GM12878 (cell line): ENCODE data around the gene STAMBPL1. TPM values are rescaled to one million over a fixed set of nuclear protein-coding genes. Genes with fewer than 3 reads are reported as not detected.
A peak's percentile ranks its signal among the peaks of the same experiment; 100 is the strongest.

Experiments used
- ATAC-seq: fragments of 200-7000 bp; cut with Tn5 transposase; 3 replicates; pipeline ENCODE4 v1.9.1; 2020; ENCODE audit warnings: mild to moderate bottlenecking, moderate library complexity
- BruUV-seq: library from RNA; stranded (reverse); fragments of 400-500 nt; replicated peaks from 2 replicates; lab custom pipeline; 2021; lab: Mats Ljungman, UMichigan
- CTCF ChIA-PET: fragments of 300-600 bp; sonication (Branson Sonifier 250); formaldehyde crosslinking; extraction: SDS; loops from one replicate; lab custom pipeline; 2021; ENCODE audit warnings: inconsistent platforms; lab: Yijun Ruan, JAX
- POLR2A ChIA-PET: fragments of 350-600 bp; formaldehyde crosslinking; extraction: SDS; loops from one replicate; lab custom pipeline; 2021; ENCODE audit warnings: inconsistent platforms; lab: Charles Lee
- RAD21 ChIA-PET: fragments of 300-600 bp; sonication (Branson Sonifier 250); formaldehyde crosslinking; loops from one replicate; lab custom pipeline; 2023; ENCODE audit warnings: antibody characterized with exemption; ENCODE audit not compliant: unreplicated experiment; lab: Charles Lee
- SMC1A ChIA-PET: fragments of 300-600 bp; sonication (Branson Sonifier 250); formaldehyde crosslinking; loops from one replicate; lab custom pipeline; 2023; ENCODE audit not compliant: unreplicated experiment, uncharacterized antibody; lab: Charles Lee
- DNase-seq: peaks from one replicate; pipeline ENCODE4 v3.0.0-alpha.2; 2011; ENCODE audit warnings: low read depth, low spot score
- FAIRE-seq: peaks from 3 replicates; lab custom pipeline; 2011; peaks lifted over from hg19 to GRCh38; lab: Jason Lieb, UNC
- H2AFZ ChIP-seq: 2 replicates; pipeline ENCODE4 v1.6.0; 2011; ENCODE audit warnings: low read depth, low read length, control low read depth; ENCODE audit not compliant: control insufficient read depth
- H3K27ac ChIP-seq: 2 replicates; pipeline ENCODE4 v1.5.1; 2011; ENCODE audit warnings: control low read depth; ENCODE audit not compliant: control insufficient read depth, insufficient read depth
- H3K27me3 ChIP-seq, 2 experiments: replicated peaks in 1 of 2; 2 replicates each; pipeline versions ENCODE4 v1.6.0 to v1.6.1; 2011; ENCODE audit warnings: low read length in 1 of 2; ENCODE audit not compliant: control insufficient read depth in 2 of 2, insufficient read depth in 2 of 2
- H3K36me3 ChIP-seq, 2 experiments: 2 replicates each; pipeline ENCODE4 v1.5.1; 2011; ENCODE audit warnings: low read length in 1 of 2; ENCODE audit not compliant: control insufficient read depth in 2 of 2, insufficient read depth in 2 of 2
- H3K4me1 ChIP-seq: 2 replicates; pipeline ENCODE4 v1.6.1; 2011; ENCODE audit warnings: mild to moderate bottlenecking, low read length, moderate library complexity, mixed read lengths; ENCODE audit not compliant: control insufficient read depth, insufficient read depth
- H3K4me2 ChIP-seq: 2 replicates; pipeline ENCODE4 v1.6.0; 2011; ENCODE audit warnings: control low read depth; ENCODE audit not compliant: control insufficient read depth, insufficient read depth
- H3K4me3 ChIP-seq: fragments of 200-600 bp; sonication (generic); 2 replicates; pipeline ENCODE4 v1.5.1; 2016
- H3K79me2 ChIP-seq: 2 replicates; pipeline ENCODE4 v1.6.0; 2011; ENCODE audit warnings: low read length; ENCODE audit not compliant: control insufficient read depth, insufficient read depth
- H3K9ac ChIP-seq: 2 replicates; pipeline ENCODE4 v1.8.0; 2011; ENCODE audit warnings: low read length, control low read depth, mixed read lengths; ENCODE audit not compliant: control insufficient read depth, insufficient read depth
- H3K9me3 ChIP-seq: replicated peaks from 3 replicates; pipeline ENCODE4 v1.5.1; 2011; ENCODE audit warnings: mild to moderate bottlenecking, low read length; ENCODE audit not compliant: control insufficient read depth, insufficient read depth
- H4K20me1 ChIP-seq: 2 replicates; pipeline ENCODE4 v1.6.0; 2011; ENCODE audit not compliant: control insufficient read depth, insufficient read depth
- FOS ChIP-seq: IDR thresholded peaks from 3 replicates; pipeline ENCODE4 v1.6.1; 2011; ENCODE audit warnings: borderline replicate concordance; ENCODE audit not compliant: insufficient read length; ENCODE audit errors: extremely low read depth
- IKZF2 ChIP-seq, 2 experiments: fragments of 450-650 bp; IDR thresholded peaks; 2 replicates each; pipeline ENCODE4 v1.6.1; 2017; ENCODE audit warnings: mild to moderate bottlenecking in 2 of 2, moderate library complexity in 2 of 2
- KAT2A ChIP-seq: conservative IDR thresholded peaks from 2 replicates; pipeline ENCODE4 v1.6.1; 2011; ENCODE audit warnings: low read depth, low read length; ENCODE audit not compliant: control insufficient read depth
- KDM1A ChIP-seq: fragments of 200-600 bp; sonication (generic); IDR thresholded peaks from 2 replicates; pipeline ENCODE4 v1.6.1; 2016; ENCODE audit warnings: borderline replicate concordance
- LARP7 ChIP-seq: fragments of 450-650 bp; IDR thresholded peaks from 2 replicates; pipeline ENCODE4 v1.6.1; 2017; ENCODE audit warnings: mild to moderate bottlenecking
- MTA3 ChIP-seq: IDR thresholded peaks from 2 replicates; pipeline ENCODE4 v1.6.1; 2012; ENCODE audit warnings: low read length, inconsistent platforms, borderline replicate concordance
- SPI1 ChIP-seq: IDR thresholded peaks from 2 replicates; pipeline ENCODE4 v1.6.1; 2011; ENCODE audit warnings: low read depth, mild to moderate bottlenecking, low read length, moderate library complexity, borderline replicate concordance; ENCODE audit not compliant: insufficient read depth
- STAT1 ChIP-seq: fragments of 450-650 bp; conservative IDR thresholded peaks from 2 replicates; pipeline ENCODE4 v1.6.1; 2014; ENCODE audit warnings: antibody characterized with exemption, mild to moderate bottlenecking
- ZNF384 ChIP-seq: IDR thresholded peaks from 2 replicates; pipeline ENCODE4 v1.6.1; 2012; ENCODE audit warnings: low read depth, mild to moderate bottlenecking, low read length, improper control_type of control experiment, borderline replicate concordance
- WGBS: methylation state at CpG from one replicate; pipeline ENCODE4 v1.1.6; 2016; ENCODE audit warnings: low lambda C conversion rate; ENCODE audit not compliant: insufficient replicate concordance, insufficient coverage; ENCODE audit errors: missing lambda C conversion rate; 5-methylcytosine and 5-hydroxymethylcytosine counted together
- in situ Hi-C: fragments of 300-500 bp; cut with MboI; formaldehyde crosslinking; loops from 9 replicates; pipeline ENCODE4 v1.14.3; 2018; ENCODE audit warnings: mixed read lengths
- intact Hi-C: fragments of 100-400 bp; cut with micrococcal nuclease; formaldehyde crosslinking; loops from one replicate; pipeline ENCODE4 v1.14.2; 2022; ENCODE audit not compliant: unreplicated experiment
- polyA plus RNA-seq, 11 experiments: library from polyadenylated mRNA; depleted of rRNA in 4 of 11; unstranded in 6 of 11; stranded (reverse) in 5 of 11; fragments of >200 nt; fragmentation: Nextera tagmentation in 4 of 11; fragmentation: Illumina TruSeq in 1 of 11; extraction: Ambion mirVana in 4 of 11; extraction: Trizol in 1 of 11; gene quantifications; 1 replicate in 1 of 11; 2 replicates in 10 of 11; pipeline versions ENCODE4 v1.2.1 to v1.2.3, GENCODE V29; 2011 to 2016; ENCODE audit warnings: inconsistent platforms in 2 of 11, missing spikeins in 2 of 11, low read depth in 1 of 11
- total RNA-seq, 4 experiments: library from RNA; depleted of rRNA in 3 of 4; stranded (reverse); fragments of >200 nt in 3 of 4; fragmentation: Illumina TruSeq in 1 of 4; extraction: Trizol in 1 of 4; gene quantifications; 2 replicates each; pipeline versions ENCODE4 v1.2.1 to v1.2.3, GENCODE V29; 2013 to 2021

Gene STAMBPL1
- total and polyA plus RNA-seq, 10 of the 15 experiments (the other 5 are each of a cell fraction or from before 2014, with no cell fraction given) = 7.5 to 44.1 (median 25.4) TPM

- TF ChIP-seq ZNF384 (no peak), KAT2A (no peak), STAT1 (no peak), SPI1 (no peak), KDM1A (no peak), FOS (no peak), MTA3 (no peak)
- TF ChIP-seq, all 136 proteins: peak for 0
Measured at GRCh38 chr10:88890681-88891381, 10.8 kb downstream of the STAMBPL1 start (continued).

- TF ChIP-seq LARP7 (no peak), IKZF2 (IDR thresholded peaks at IDR 0.05) (0 out of 4 replicates have a peak, but pooled peaks of 1 of the 2 experiments have one; percentile 5)
- H2AFZ ChIP-seq = no peak overlapping the region
- peaks cover 44% of the 10 kb centered on the region for H3K4me1 ChIP-seq
- ChIA-PET SMC1A (interaction anchor here (0.6 to 12.3 kb wide), 9 partner anchors 8 to 316 kb away, joined by 3 to 329 read pairs (median 4); partner anchors contain the start of gene STAMBPL1), CTCF (interaction anchor here (0.6 to 2.2 kb wide), 8 partner anchors 8 to 82 kb away, joined by 3 to 16 read pairs (median 4); no protein-coding TSS in a partner anchor), RAD21 (interaction anchor here (0.6 to 13.0 kb wide), 6 partner anchors 8 to 56 kb away, joined by 3 to 249 read pairs (median 4); no protein-coding TSS in a partner anchor), POLR2A (interaction anchor here (0.7 to 13.1 kb wide), 7 partner anchors 7 to 309 kb away, joined by 3 to 248 read pairs (median 3); partner anchors contain the start of gene RNLS)
- peak overlapping the region; percentile 47; the same call in 1 of the 2 replicates for H3K4me2 ChIP-seq
- H4K20me1 ChIP-seq = no peaks in the 10 kb centered on the region
- in situ Hi-C loops = no loop called here
- WGBS = 73% methylated on average over 2 of the region's 2 CpGs
- intact Hi-C loops = no loop called here
- no TSS peak for BruUV-seq
- H3K9me3 ChIP-seq = no peaks in the 10 kb centered on the region
- H3K79me2 ChIP-seq = peaks cover 88% of the 10 kb centered on the region
- H3K27me3 ChIP-seq = no peaks in the 10 kb centered on the region
- no peak overlapping the region for H3K4me3 ChIP-seq
- H3K27ac ChIP-seq = no peak overlapping the region
- no peak overlapping the region for H3K9ac ChIP-seq
- no peaks in the 10 kb centered on the region for H3K36me3 ChIP-seq
- DNase-seq (no peak), FAIRE-seq (no peak), ATAC-seq (no peak)
Measured at GRCh38 chr10:88892222-88892967, 12.3 kb downstream of the STAMBPL1 start.
